GM19455 (cell line): ENCODE data around the gene SH3TC2.

ENCODE experiments used
- ATAC-seq: cut with Tn5 transposase; IDR thresholded peaks from one replicate; pipeline ENCODE4 v1.9.1; 2021; ENCODE audit not compliant: unreplicated experiment

SH3TC2 gene

DNA sequence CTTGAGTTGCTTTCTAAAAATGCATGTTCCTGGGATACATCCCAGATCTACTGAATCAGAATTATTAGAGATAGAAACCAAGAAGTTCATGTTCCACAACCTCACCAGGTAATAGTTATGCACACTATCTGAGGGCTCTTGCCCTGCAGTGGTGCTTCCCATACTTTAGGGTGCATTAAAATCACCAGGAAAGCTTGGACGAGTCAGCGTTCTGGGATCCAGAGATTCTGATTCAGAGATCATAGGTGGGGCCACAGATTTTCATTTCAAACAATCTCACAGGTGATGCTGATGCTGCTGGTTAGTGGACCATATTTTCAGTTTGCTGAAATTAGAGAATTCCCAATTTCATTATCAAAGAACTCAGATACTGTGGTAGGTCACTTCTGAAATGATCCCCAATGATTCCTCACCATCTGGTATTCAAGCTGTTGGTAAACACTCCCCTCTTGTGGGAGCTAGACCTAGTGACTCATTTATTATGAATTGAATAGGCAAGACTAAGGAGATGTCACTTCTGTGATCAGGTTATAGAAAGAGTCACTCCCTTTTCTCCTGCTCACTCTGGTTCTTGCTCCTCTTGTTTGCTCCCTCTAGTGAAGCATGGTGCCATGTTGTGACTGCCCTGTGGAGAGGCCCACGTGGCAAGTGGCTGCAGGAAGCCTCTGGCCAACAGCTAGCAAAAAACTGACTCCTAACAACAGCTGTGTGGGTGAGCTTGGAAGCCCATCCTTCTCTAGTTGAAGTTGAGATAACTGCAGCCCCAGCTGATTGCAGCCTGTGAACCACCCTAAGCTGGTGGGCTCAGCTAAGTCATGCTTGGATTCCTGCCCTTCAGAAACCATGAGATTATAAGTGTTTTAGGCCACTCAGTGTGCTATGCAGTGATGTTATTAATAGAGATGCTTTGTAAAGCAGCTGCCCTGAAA is 59.8 kb downstream of the SH3TC2 start:
- no peak for ATAC-seq

DNA sequence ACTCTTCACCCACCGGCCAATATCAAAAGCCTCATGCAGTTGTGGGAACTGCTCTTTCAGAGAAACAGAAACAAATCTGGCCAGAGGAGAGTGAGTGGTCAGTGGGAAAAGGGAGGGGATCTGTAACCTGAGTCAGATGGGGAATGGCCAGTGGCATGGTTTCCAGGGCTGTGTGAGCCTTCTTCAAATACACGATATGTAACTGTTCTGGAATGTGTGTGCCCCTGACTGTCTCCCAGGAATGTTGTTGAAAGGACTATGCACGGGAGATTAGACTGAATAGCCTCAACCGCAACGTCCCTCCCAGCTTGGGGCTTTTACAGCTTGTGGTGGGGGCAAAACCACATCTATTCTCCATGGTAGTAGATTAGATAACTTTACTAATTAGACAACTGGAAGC is 60.8 kb downstream of the SH3TC2 start:
- no peak for ATAC-seq

DNA sequence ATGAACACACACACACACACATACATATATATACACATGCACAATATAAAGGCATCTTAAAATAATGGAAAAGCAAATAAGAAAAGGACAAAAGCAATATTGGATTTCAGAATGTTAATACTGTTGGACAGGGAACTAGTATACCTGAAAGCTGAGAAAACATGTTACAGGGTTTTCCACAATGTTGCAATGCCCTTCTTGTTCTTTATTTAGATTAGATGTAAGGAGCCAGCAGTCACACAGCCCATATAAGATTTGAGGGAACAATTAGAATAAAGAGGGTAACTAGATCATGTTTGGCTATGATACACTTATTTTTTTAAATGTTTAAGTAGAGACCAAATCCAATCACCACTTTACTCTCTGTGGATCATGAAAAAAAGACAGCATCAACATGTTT is 61.7 kb downstream of the SH3TC2 start:
- ATAC-seq = no peak

GRCh38 chr5:148999741-149000140 is 63.1 kb downstream of the SH3TC2 start:
- ATAC-seq = no peak

GRCh38 chr5:148998174-148998797 is 64.6 kb downstream of the SH3TC2 start:
- ATAC-seq = peak; percentile 67

- no peak for ATAC-seq
These were observed 66.6 kb downstream of the SH3TC2 start for GRCh38 chr5:148996270-148996669.

DNA sequence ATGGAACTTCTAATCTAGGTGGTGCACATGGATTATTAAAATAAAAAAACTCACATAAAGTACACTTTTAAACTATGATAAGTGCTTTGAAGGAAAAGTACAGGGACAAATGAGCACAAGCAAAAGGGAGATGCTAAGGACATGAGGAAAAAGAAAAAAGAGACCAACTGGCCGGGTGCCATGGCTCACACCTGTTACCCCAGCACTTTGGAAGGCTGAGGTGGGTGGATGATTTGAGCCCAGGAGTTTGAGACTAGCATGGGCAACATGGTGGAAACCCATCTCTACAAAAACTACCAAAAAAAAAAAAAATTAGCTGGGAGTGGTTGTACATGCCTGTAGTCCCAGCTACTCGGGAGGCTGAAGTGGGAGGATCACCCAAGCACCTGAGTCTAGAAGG is 67.1 kb downstream of the SH3TC2 start:
- no peak for ATAC-seq

- ATAC-seq = no peak
These were observed 69.5 kb downstream of the SH3TC2 start for GRCh38 chr5:148993283-148993936.

GRCh38 chr5:148992265-148992664 is 70.6 kb downstream of the SH3TC2 start:
- ATAC-seq = no peak

GRCh38 chr5:148991566-148991965 is 71.3 kb downstream of the SH3TC2 start:
- ATAC-seq = no peak

- no peak for ATAC-seq
These were observed 72.0 kb downstream of the SH3TC2 start for GRCh38 chr5:148990817-148991216.

DNA sequence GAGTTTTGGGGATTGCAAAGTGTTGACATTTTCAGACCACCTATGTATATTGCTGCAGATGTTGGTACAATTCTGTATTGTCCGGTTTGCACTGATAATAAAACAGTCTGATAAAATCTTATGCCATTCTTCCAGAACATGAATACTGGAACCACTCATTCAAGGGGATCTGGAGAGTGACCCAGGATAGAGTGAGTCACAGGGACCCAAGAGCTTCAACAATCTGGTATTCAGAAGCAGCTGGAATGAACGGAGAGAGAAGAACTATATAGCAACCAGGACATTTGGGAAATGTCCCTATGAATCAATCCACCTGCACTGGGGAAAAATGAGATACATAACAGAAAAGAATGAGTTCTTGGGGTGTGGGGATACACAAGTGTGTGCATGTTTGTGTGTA is 73.3 kb downstream of the SH3TC2 start:
- ATAC-seq = no peak

DNA sequence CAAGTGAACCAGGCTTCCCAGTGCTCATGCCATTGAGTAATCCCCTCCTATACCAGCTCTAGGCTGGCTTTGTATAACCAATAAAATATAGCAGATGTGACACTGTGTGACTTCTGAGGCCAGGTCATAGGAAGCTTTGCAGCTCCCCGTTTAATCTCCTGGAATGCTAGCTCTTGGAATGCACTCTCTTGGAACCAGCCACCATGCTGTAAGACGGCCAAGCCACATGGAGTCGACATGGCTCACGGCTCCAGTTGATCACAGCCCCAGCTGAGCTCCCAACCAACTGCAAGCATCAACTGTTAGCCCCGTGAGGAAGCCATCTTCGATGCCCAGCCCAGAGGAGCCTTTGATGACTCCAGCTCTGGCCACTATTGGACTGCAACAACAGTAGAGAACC is 74.5 kb downstream of the SH3TC2 start:
- ATAC-seq = no peak

DNA sequence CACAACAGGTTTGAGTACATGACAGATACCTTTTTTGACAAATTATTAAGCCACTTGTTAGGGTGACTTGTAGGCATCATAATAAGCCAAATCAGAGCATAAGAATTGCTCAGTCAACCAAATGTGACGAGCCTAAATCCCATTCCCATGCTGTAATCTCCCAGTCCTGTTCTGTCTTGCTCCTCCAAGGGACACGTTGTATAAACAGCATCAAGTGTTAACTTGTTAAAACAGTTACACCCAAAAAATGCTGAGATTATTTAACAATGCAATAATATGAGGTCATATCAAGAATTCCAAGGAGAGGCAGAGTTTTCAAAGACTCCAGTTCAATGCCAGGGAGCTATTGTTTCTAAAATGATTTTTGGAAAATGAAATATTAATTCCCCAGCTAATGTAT is 76.2 kb downstream of the SH3TC2 start:
- no peak for ATAC-seq

- no peak for ATAC-seq
These were observed 78.5 kb downstream of the SH3TC2 start for GRCh38 chr5:148984345-148984744.

DNA sequence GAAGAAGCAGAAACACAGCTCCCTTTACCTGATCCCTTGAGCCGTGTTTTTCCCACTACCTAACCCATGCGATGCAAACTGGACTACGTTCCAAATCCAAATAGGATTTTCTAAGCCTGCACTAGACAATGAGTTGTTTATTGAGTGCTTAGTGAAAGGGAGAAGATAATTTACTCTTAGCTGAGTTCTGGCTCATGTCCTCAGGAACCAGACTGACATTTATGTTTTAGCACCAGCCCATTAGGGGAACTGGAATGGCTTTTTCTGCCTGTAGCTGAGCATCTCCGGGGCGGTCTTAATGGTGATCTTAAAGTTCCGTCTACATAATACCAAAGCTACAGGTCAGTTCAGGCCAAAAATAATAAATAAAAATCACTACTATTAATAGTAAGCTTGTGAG is 81.5 kb downstream of the SH3TC2 start:
- ATAC-seq = no peak

GRCh38 chr5:148980731-148981130 is 82.1 kb downstream of the SH3TC2 start:
- ATAC-seq = no peak

GRCh38 chr5:148979083-148979723 is 83.7 kb downstream of the SH3TC2 start:
- ATAC-seq = no peak

DNA sequence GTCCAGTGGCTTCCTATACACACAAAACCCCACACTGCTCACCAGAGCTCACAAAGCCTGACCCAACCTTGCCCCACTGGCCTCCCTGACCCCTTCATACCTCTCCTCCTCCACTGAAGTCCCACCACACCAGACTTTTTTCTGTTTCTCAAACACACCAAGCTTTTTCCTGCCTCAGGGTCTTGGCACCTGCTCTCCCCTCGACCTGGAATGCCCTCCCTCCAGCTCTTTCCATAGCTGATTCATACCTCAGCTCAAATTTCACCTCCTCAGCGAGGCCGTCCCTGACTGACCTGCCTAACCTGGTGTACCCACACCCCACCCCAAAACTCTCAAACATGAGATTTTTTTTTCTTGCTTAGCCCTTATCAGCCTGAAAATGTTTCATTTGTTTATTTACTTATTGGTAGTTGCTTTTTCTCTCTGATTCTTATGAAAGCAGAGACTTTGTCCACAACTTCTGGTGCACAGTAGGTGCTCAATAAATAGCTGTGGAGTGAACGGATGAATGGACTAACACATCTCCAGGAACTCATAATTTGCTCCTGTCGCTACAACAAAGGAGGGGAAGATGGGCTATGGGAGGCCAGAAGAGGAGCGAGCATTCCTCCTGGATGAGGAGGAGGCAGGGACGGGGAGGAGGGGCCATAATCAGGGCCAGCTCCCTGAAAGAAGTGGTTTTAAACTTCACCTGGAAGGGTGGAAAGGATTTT is 84.3 kb downstream of the SH3TC2 start:
- no peak for ATAC-seq

DNA sequence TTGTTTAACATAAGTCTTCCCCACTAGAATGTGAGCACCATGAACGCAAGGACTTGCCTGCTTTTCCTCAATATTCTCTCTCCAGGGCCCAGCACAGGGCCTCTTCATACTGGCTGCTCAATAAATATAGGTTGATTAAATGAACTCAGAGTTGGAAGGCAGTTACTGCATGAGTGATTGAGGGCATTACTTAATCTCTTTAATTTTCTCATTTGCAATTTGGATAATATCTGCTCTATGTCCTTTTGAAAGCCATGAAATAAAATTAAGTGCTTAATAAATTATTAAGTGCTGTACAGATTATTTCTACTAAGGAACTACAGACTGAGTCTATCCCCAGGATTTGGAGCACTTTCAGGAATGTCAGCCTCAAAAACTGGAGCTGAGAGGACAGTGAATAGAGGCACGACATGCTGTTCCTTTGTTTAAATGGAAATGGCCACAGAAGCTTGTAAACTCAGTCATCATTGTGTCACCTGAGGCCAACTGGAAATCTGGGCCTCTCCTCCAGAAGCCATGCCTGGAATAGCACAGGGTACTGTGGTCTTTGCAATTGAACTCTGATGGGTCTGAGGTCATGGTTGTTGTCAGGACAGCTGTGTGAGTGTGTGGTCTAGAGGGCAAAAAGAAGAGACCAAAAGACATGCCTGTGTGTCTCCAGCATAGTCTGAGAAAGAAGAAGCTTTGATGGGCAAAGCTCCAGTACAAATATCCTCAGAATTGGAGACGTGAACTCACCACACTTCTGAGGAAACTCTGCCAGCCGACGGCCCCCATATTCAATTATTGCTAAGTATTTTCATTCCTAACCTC is 86.1 kb downstream of the SH3TC2 start:
- no peak for ATAC-seq
